Measurements from ENCODE around the gene SP6. TPM values are rescaled to one million over a fixed set of nuclear protein-coding genes. Genes with fewer than 3 reads are reported as not detected.

SP6 gene
- total RNA-seq, 1 donor from 2014 or later: 4.7 TPM

DNA sequence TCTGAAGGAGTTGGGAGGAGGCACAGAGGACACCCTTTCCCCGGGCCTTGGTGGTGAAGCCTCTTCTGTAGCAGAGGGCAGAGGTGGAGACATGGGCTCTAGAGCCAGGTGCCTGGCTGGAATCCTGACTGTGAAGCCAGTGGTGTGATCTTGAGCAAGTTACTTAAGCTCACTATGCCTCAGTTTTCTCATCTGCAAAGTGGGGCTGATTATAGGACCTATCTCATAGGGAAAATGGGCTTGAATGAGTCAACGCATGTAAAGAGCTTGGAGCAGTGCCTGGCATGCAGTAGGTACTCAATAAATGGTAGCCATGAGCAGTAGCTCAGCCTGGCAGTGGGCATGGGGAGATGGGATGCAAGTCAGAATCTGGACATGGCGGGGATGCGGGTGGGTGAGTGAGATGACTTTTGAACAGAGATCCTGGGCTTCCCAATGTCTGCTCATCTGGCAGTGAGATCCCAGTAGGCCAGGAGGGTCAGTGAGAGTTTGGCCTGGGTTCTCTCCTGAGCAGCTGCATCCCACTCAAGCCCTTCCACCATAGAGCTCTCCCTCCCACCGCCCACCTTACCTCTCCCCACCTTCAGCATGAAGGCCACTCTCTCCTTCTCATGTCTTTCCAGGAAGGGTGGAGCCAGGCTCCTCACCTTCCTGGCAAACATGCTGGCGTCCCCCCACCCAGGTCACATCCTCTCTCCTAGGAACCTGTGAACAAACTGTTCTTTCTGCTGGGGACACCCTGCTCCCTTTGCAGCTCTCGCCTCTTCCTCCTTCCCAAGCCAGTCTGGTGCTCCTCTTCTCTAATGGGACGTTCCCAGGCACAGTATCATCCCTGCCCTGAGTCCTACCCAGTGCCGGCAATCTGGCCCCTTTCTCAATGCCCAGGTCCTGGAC lies 32.0 kb upstream of the SP6 start:
- TF ChIP-seq, protein P1, sequence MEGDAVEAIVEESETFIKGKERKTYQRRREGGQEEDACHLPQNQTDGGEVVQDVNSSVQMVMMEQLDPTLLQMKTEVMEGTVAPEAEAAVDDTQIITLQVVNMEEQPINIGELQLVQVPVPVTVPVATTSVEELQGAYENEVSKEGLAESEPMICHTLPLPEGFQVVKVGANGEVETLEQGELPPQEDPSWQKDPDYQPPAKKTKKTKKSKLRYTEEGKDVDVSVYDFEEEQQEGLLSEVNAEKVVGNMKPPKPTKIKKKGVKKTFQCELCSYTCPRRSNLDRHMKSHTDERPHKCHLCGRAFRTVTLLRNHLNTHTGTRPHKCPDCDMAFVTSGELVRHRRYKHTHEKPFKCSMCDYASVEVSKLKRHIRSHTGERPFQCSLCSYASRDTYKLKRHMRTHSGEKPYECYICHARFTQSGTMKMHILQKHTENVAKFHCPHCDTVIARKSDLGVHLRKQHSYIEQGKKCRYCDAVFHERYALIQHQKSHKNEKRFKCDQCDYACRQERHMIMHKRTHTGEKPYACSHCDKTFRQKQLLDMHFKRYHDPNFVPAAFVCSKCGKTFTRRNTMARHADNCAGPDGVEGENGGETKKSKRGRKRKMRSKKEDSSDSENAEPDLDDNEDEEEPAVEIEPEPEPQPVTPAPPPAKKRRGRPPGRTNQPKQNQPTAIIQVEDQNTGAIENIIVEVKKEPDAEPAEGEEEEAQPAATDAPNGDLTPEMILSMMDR (IDR thresholded peaks at IDR 0.05): no peak
- Histone ChIP-seq H3K36me3 (no peaks in the 10 kb centered on the region), H3K27ac (peak overlapping the region; percentile 63), H3K4me1 (peaks cover 19% of the 10 kb centered on the region), H3K27me3 (ENCODE audit: low read depth) (no peaks in the 10 kb centered on the region), H3K4me3 (peak overlapping the region; percentile 30), H3K9me3 (no peaks in the 10 kb centered on the region)
- intact Hi-C loops (cut with DNase I): no loop called here
- DNase-seq (peak; percentile 24), ATAC-seq (no peak)

DNA sequence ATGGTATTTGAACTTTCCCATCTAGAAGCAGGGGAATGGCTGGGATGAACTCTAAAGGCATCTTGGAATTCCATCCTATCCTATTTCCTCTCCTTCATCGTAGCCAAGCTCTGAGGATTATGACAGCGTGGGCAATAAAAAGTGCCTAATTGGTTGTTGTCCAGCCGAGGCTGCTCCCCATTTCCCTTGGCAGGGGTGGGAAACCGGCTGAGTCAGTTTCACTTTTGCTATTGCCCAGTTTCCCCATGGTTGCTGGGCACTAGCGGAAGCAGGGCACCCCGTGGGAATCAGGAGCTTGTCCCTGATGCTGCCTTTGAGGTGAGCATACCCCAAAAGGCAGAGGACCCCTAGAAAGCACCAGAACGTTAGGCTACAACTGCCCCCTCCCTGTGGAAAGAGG lies 31.3 kb upstream of the SP6 start:
- DNase-seq (no peak), ATAC-seq (peak in 1 of 2 donors; percentile 65)
- H3K9me3 ChIP-seq: no peaks in the 10 kb centered on the region
- intact Hi-C loops (cut with DNase I): no loop called here
- H3K36me3 ChIP-seq: no peaks in the 10 kb centered on the region
- TF ChIP-seq, protein P1 (IDR thresholded peaks at IDR 0.05): no peak
- peak overlapping the region; percentile 63 for H3K27ac ChIP-seq
- peak overlapping the region; percentile 30 for H3K4me3 ChIP-seq
- no peaks in the 10 kb centered on the region for H3K27me3 ChIP-seq (ENCODE audit: low read depth)
- H3K4me1 ChIP-seq: peaks cover 25% of the 10 kb centered on the region

DNA sequence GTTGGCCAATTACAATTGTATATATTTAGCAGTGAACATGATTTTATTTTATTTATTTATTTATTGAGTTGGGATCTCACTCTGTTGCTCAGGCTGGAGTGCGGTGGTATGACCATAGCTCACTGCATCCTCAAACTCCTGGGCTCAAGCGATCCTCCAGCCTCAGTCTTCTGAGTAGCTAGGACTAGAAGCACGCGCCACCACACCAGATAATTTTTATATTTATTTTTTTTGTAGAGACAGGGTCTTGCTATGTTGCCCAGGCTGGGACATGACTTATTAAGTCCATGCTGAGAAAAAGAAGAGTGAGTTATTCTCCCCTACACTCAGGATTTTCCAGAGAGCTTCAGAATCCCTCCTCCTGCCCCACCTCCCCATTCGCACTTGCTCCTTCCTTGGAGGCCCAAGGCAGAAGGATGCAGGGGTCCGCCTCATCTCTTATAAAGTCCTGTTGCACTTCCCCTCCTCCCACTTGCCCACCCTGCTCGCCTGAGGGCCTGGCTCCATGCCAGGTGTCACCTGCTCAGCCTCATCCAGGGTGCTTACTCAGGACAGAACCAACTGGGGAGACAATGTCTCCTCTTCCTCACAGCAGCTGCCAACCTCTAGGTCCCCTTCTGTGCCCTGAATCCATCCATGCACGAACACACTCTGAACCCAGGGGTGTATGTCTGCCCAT lies 29.0 kb upstream of the SP6 start:
- Histone ChIP-seq H3K27me3 (ENCODE audit: low read depth) (no peaks in the 10 kb centered on the region), H3K36me3 (no peaks in the 10 kb centered on the region), H3K9me3 (no peaks in the 10 kb centered on the region), H3K27ac (no peak overlapping the region), H3K4me1 (peaks cover 25% of the 10 kb centered on the region), H3K4me3 (no peak overlapping the region)
- ATAC-seq (no peak), DNase-seq (no peak)
- intact Hi-C loops (cut with DNase I): no loop called here
- TF ChIP-seq, protein P1 (IDR thresholded peaks at IDR 0.05): no peak

DNA sequence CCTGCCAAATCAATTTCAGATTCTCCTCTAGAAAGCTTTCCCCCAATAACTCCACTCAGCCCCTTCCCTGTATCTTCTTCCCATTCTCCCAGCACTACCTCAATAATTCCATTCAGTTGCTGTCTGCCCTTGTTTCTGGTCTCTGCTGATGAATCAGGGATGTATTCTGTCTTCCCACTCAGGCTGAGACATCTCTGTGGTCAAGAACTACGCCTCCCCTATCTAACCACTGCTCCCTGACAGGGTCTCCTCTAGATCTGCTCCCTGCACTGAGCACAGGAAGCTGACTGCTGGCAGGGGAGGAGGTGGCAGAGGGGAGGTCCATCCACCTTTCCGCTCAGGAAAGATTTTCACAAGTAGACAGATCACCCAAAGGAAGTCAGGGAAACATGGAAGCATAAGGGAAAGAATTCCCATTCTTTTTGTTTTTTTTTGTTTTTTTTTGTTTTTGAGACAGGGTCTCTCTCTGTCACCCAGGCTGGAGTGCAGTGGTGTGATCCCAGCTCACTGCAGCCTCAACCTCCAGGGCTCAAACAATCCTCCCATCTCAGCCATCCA lies 28.1 kb upstream of the SP6 start:
- intact Hi-C loops (cut with DNase I): no loop called here
- no peaks in the 10 kb centered on the region for H3K27me3 ChIP-seq (ENCODE audit: low read depth)
- TF ChIP-seq, protein P1 (IDR thresholded peaks at IDR 0.05): no peak

DNA sequence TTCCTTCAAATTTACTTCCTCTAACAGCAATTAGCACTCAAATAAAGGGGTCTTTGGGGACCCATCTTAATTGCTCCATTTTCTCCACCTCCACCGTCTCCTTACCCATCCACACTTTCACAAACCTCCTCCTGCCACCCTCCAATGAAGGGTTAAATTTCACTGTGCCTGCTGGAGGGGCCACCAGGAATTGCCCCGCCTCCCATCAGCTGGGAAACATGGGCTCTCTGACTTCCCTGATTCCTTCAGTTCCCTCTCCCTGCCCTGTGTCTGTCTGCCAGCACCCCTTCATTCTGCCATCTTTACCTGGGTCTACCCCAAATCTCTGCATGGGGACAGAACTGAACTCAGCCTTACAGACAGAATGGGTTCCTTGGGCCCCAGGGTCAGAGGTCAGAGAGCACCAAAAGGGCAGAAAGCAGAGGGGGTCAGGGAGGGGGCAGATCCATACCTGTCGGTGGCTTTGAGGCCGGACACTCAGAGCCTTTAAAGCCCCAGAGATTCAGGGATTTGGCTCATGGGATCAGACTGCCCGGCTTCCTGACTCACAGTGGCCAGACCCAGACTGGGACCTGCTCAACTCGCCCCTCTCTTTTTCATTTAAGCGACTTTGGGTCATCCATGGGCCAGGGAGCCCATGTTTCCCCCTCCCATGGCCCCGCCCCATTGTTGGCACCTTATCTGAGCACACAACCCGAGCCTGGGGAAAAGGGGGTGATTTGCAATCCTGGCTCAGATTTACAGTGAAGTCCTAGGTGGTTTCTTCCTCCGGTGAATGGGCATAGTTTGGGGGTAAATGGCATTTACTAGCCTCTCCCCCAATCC lies 27.5 kb upstream of the SP6 start:
- Histone ChIP-seq H3K4me1 (peaks cover 25% of the 10 kb centered on the region), H3K9me3 (no peaks in the 10 kb centered on the region), H3K4me3 (no peak overlapping the region), H3K27me3 (ENCODE audit: low read depth) (peaks cover under 1% of the 10 kb centered on the region), H3K36me3 (no peaks in the 10 kb centered on the region), H3K27ac (no peak overlapping the region)
- TF ChIP-seq, protein P1 (IDR thresholded peaks at IDR 0.05): no peak
- no peak for DNase-seq
- no peak for ATAC-seq
- intact Hi-C loops (cut with DNase I): no loop called here

More for the DNA sequence above, 28.1 kb upstream of the SP6 start:
- no peaks in the 10 kb centered on the region for H3K36me3 ChIP-seq
- H3K4me3 ChIP-seq: no peak overlapping the region
- peaks cover 25% of the 10 kb centered on the region for H3K4me1 ChIP-seq
- no peak overlapping the region for H3K27ac ChIP-seq
- DNase-seq (no peak), ATAC-seq (no peak)
- no peaks in the 10 kb centered on the region for H3K9me3 ChIP-seq
